AG04450 (cell line): ENCODE data around the gene TMEM9B. TPM values are rescaled to one million over a fixed set of nuclear protein-coding genes. Genes with fewer than 3 reads are reported as not detected.

ENCODE experiments used
- CTCF ChIA-PET: fragments of 300-600, 350-600 bp; formaldehyde crosslinking; extraction: SDS; loops from one replicate; lab custom pipeline; 2022; ENCODE audit warnings: antibody characterized with exemption, inconsistent platforms; lab: Charles Lee
- POLR2A ChIA-PET: fragments of 350-600 bp; formaldehyde crosslinking; extraction: SDS; loops from one replicate; lab custom pipeline; 2021; ENCODE audit warnings: antibody characterized with exemption, inconsistent platforms; lab: Yijun Ruan, JAX
- DNase-seq: peaks from one replicate; pipeline ENCODE4 v3.0.0-alpha.2; 2011; ENCODE audit warnings: low read depth, low spot score
- H3K27ac ChIP-seq: one replicate; pipeline ENCODE4 v1.5.1; 2012; ENCODE audit warnings: low read depth, low read length, control low read depth
- H3K27me3 ChIP-seq: one replicate; pipeline ENCODE4 v1.6.0; 2012; ENCODE audit warnings: low read length; ENCODE audit not compliant: control insufficient read depth, insufficient read depth
- H3K4me3 ChIP-seq: 2 replicates; pipeline ENCODE4 v1.5.1; 2011; ENCODE audit warnings: mild to moderate bottlenecking, low read depth, low read length, control low read depth
- H3K9me3 ChIP-seq: 2 replicates; pipeline ENCODE4 v1.5.1; 2012; ENCODE audit warnings: low read length; ENCODE audit not compliant: control insufficient read depth, insufficient read depth
- polyA plus RNA-seq: library from polyadenylated mRNA; depleted of rRNA; stranded (reverse); fragments of >200 nt; gene quantifications from 2 replicates; pipeline ENCODE4 v1.2.3, GENCODE V29; 2011
- TF ChIP-seq, protein P1 (sequence below): IDR thresholded peaks from 2 replicates; pipeline ENCODE4 v1.5.1; 2011; ENCODE audit warnings: low read depth, low read length, control low read depth, inconsistent platforms

TMEM9B gene
- polyA plus RNA-seq, 1 experiment: 53.9 TPM

GRCh38 chr11:8917157-8917825 is 47.0 kb downstream of the TMEM9B start:
- Histone ChIP-seq H3K9me3 (no peaks in the 10 kb centered on the region), H3K27ac (peak overlapping the region; percentile 94), H3K4me3 (peak overlapping the region; percentile 25; the same call in 1 of the 2 replicates), H3K27me3 (no peaks in the 10 kb centered on the region)
- CTCF ChIA-PET: interaction anchor here (0.9 kb wide), 1 partner anchor 220 kb away, joined by 6 read pairs; no protein-coding TSS in a partner anchor
- DNase-seq: peak; percentile 90
- POLR2A ChIA-PET: interaction anchor here (0.6 to 1.3 kb wide), 5 partner anchors 46 to 220 kb away, joined by 3 to 8 read pairs (median 4); no protein-coding TSS in a partner anchor
- TF ChIP-seq, protein P1, sequence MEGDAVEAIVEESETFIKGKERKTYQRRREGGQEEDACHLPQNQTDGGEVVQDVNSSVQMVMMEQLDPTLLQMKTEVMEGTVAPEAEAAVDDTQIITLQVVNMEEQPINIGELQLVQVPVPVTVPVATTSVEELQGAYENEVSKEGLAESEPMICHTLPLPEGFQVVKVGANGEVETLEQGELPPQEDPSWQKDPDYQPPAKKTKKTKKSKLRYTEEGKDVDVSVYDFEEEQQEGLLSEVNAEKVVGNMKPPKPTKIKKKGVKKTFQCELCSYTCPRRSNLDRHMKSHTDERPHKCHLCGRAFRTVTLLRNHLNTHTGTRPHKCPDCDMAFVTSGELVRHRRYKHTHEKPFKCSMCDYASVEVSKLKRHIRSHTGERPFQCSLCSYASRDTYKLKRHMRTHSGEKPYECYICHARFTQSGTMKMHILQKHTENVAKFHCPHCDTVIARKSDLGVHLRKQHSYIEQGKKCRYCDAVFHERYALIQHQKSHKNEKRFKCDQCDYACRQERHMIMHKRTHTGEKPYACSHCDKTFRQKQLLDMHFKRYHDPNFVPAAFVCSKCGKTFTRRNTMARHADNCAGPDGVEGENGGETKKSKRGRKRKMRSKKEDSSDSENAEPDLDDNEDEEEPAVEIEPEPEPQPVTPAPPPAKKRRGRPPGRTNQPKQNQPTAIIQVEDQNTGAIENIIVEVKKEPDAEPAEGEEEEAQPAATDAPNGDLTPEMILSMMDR: no peak

DNA sequence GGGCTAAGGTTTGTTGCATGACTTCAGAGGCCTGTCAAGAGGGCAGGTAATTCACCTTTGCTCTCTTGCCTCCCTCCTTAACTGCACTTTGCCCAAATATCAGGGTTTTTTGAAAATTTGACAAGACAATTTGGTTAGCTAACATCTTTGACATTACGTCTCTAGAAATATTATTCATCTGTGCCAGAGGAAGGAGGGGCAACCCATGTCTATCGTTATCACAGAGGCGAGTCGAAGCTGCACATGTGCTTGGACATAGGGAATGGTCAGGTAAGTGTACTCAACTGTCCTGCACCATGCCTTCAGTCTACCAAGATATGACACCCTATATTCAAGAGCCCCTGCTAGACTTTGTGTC is 49.6 kb downstream of the TMEM9B start:
- CTCF ChIA-PET: interaction anchor here (0.5 to 2.8 kb wide), 15 partner anchors 33 to 592 kb away, joined by 3 to 33 read pairs (median 4); no protein-coding TSS in a partner anchor
- H3K9me3 ChIP-seq: no peaks in the 10 kb centered on the region; the same call in 1 of the 2 replicates
- no peaks in the 10 kb centered on the region for H3K27me3 ChIP-seq
- no peak for DNase-seq
- POLR2A ChIA-PET: interaction anchor here (0.6 to 1.3 kb wide), 2 partner anchors 34 to 45 kb away, joined by 3 to 4 read pairs; no protein-coding TSS in a partner anchor
- no peak overlapping the region for H3K4me3 ChIP-seq
- no peak overlapping the region for H3K27ac ChIP-seq
- TF ChIP-seq, protein P1: no peak

- DNase-seq: no peak
Measured at GRCh38 chr11:8913961-8914660, 50.1 kb downstream of the TMEM9B start.

GRCh38 chr11:8911029-8911823 is 53.0 kb downstream of the TMEM9B start, which contains the start of gene AKIP1:
Gene AKIP1 (plus strand): TSS chr11:8911189. CDS start chr11:8911450, 261 bp downstream.
- Histone ChIP-seq H3K4me3 (peak within 1 kb of the TSS; percentile 89), H3K9me3 (no peaks in the 10 kb centered on the region; the same call in 1 of the 2 replicates), H3K27ac (peak within 1 kb of the TSS; percentile 83), H3K27me3 (no peaks in the 10 kb centered on the region)
- ChIA-PET CTCF (interaction anchor here (1.5 kb wide), 1 partner anchor 227 kb away, joined by 12 read pairs; no protein-coding TSS in a partner anchor), POLR2A (interaction anchor here (0.5 to 2.6 kb wide), 9 partner anchors 40 to 229 kb away, joined by 3 to 15 read pairs (median 3); partner anchors contain the start of genes RPL27A and TRIM66)
- TF ChIP-seq, protein P1: no peak
- peak; percentile 87 for DNase-seq

More at GRCh38 chr11:8913961-8914660, 50.1 kb downstream of the TMEM9B start:
- TF ChIP-seq, protein P1: peak; percentile 78
- no peaks in the 10 kb centered on the region for H3K27me3 ChIP-seq
- ChIA-PET POLR2A (interaction anchor here (1.3 kb wide), 1 partner anchor 46 kb away, joined by 3 read pairs; no protein-coding TSS in a partner anchor), CTCF (interaction anchor here (0.6 to 2.8 kb wide), 11 partner anchors 33 to 485 kb away, joined by 3 to 33 read pairs (median 5); no protein-coding TSS in a partner anchor)
- no peak overlapping the region; the same call in 1 of the 2 replicates for H3K4me3 ChIP-seq
- no peaks in the 10 kb centered on the region; the same call in 1 of the 2 replicates for H3K9me3 ChIP-seq
- H3K27ac ChIP-seq: peak overlapping the region; percentile 11
